Psoas muscle (tissue), 8 donors: ENCODE data around the gene DSCAM. TPM values are rescaled to one million over a fixed set of nuclear protein-coding genes. Genes with fewer than 3 reads are reported as not detected.

ENCODE experiments used
- ATAC-seq, 4 donors: fragments of 200-7000 bp; cut with Tn5 transposase; one replicate each; pipeline ENCODE4 v1.9.1; 2020; ENCODE audit warnings: moderate library complexity in 3 of 4, mild to moderate bottlenecking in 2 of 4
- DNase-seq, 2 donors: peaks; one replicate each; pipeline ENCODE4 v3.0.0-alpha.2; 2020
- H3K27ac ChIP-seq: fragments of 200-600 bp; one replicate; pipeline ENCODE4 v1.8.0; 2022
- H3K27me3 ChIP-seq, 3 donors: fragments of 200-600 bp in 1 of 3; one replicate each; pipeline versions ENCODE4 v1.6.1 to v1.8.0; 2013 to 2022; ENCODE audit warnings: low read length in 2 of 3, mild to moderate bottlenecking in 2 of 3, moderate library complexity in 1 of 3; ENCODE audit not compliant: insufficient read depth in 3 of 3
- H3K36me3 ChIP-seq, 2 donors: fragments of 200-600 bp in 1 of 2; one replicate each; pipeline versions ENCODE4 v1.6.1 to v1.8.0; 2013 to 2022; ENCODE audit warnings: low read depth in 1 of 2, mild to moderate bottlenecking in 1 of 2, moderate library complexity in 1 of 2; ENCODE audit not compliant: insufficient read depth in 1 of 2
- H3K4me1 ChIP-seq: fragments of 200-600 bp; one replicate; pipeline ENCODE4 v1.8.0; 2022
- H3K4me3 ChIP-seq: fragments of 200-600 bp; one replicate; pipeline ENCODE4 v1.8.0; 2022; ENCODE audit warnings: mild to moderate bottlenecking
- H3K9me3 ChIP-seq: fragments of 200-600 bp; one replicate; pipeline ENCODE4 v1.8.0; 2022
- WGBS, 3 donors: extraction: QIAGEN DNeasy Blood & Tissue Kit; methylation state at CpG; one replicate each; pipeline versions ENCODE4 v1.1.6 to v1.1.7; 2013; 5-methylcytosine and 5-hydroxymethylcytosine counted together
- intact Hi-C, 2 donors: fragments of 100-400 bp; cut with DNase I; formaldehyde crosslinking; loops; one replicate each; pipeline versions ENCODE4 v1.11.0 to v1.14.2; 2022
- polyA plus RNA-seq, 3 donors: library from polyadenylated mRNA; stranded (reverse); fragments of 200-250 nt; gene quantifications; one replicate each; pipeline ENCODE4 v1.2.3, GENCODE V29; 2013
- total RNA-seq, 4 donors: library from RNA; stranded (reverse); fragmentation: NEBNext Ultra II Directional in 2 of 4; extraction: Animal tissue kit (Norgen Biotek cat#: 25700) in 2 of 4; gene quantifications; one replicate each; pipeline versions ENCODE4 v1.2.1 to v1.2.4, GENCODE V29; 2021 to 2023
- TF ChIP-seq, protein P1 (sequence below): fragments of 200-600 bp; IDR thresholded peaks from one replicate; pipeline ENCODE4 v1.8.0; 2022; ENCODE audit warnings: antibody characterized with exemption
- donor health status: healthy with polysubstance abuse.
- donor health status: DM: no; HTN: no; CAD: no; lungs with moderate emphysema.
- donor health status: Bipolar disorder and iron deficiency.
- donor health status: healthy.
- donor health status: DM: yes; HTN: yes; CAD: no.
- donor health status: DM: no; HTN: no; CAD: no.
- donor health status: DM: no; HTN: no; CAD: no.
- donor health status: DM: yes; HTN: yes; CAD: no.

DSCAM gene
- total and polyA plus RNA-seq, 7 donors = 0.03 to 0.04 TPM; not detected in 5

GRCh38 chr21:40141621-40142020 is 705.3 kb downstream of the DSCAM start:
- Histone ChIP-seq H3K9me3 (no peaks in the 10 kb centered on the region), H3K4me3 (no peak overlapping the region), H3K36me3 (no peaks in the 10 kb centered on the region), H3K27me3 (no peaks in the 10 kb centered on the region), H3K4me1 (no peaks in the 10 kb centered on the region), H3K27ac (no peak overlapping the region)
- intact Hi-C loops = loop anchor here (5.0 to 10.0 kb wide), 2 partner anchors 243 to 926 kb away; no protein-coding TSS in a partner anchor
- ATAC-seq (no peak), DNase-seq (no peak)
- TF ChIP-seq, protein P1, sequence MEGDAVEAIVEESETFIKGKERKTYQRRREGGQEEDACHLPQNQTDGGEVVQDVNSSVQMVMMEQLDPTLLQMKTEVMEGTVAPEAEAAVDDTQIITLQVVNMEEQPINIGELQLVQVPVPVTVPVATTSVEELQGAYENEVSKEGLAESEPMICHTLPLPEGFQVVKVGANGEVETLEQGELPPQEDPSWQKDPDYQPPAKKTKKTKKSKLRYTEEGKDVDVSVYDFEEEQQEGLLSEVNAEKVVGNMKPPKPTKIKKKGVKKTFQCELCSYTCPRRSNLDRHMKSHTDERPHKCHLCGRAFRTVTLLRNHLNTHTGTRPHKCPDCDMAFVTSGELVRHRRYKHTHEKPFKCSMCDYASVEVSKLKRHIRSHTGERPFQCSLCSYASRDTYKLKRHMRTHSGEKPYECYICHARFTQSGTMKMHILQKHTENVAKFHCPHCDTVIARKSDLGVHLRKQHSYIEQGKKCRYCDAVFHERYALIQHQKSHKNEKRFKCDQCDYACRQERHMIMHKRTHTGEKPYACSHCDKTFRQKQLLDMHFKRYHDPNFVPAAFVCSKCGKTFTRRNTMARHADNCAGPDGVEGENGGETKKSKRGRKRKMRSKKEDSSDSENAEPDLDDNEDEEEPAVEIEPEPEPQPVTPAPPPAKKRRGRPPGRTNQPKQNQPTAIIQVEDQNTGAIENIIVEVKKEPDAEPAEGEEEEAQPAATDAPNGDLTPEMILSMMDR = no peak
- 77 to 87% (median 81%) methylated on average over 8 of the region's 8 CpGs for WGBS, 3 donors

GRCh38 chr21:40140675-40141074 is 706.3 kb downstream of the DSCAM start:
- no peak for ATAC-seq
- Histone ChIP-seq H3K27me3 (no peaks in the 10 kb centered on the region), H3K4me1 (no peaks in the 10 kb centered on the region), H3K9me3 (no peaks in the 10 kb centered on the region), H3K4me3 (no peak overlapping the region), H3K36me3 (no peaks in the 10 kb centered on the region), H3K27ac (no peak overlapping the region)
- TF ChIP-seq, protein P1 = no peak
- intact Hi-C loops = loop anchor here (5.0 to 10.0 kb wide), 2 partner anchors 244 to 927 kb away; no protein-coding TSS in a partner anchor
- 89 to 98% (median 94%) methylated on average over 3 of the region's 3 CpGs for WGBS, 3 donors
- DNase-seq = no peak

GRCh38 chr21:40139636-40140035 is 707.3 kb downstream of the DSCAM start:
- WGBS, 3 donors = 82 to 87% (median 85%) methylated on average over 5 of the region's 5 CpGs
- TF ChIP-seq, protein P1 = no peak
- intact Hi-C loops = loop anchor here (5.0 to 10.0 kb wide), 2 partner anchors 245 to 928 kb away; no protein-coding TSS in a partner anchor

DNA sequence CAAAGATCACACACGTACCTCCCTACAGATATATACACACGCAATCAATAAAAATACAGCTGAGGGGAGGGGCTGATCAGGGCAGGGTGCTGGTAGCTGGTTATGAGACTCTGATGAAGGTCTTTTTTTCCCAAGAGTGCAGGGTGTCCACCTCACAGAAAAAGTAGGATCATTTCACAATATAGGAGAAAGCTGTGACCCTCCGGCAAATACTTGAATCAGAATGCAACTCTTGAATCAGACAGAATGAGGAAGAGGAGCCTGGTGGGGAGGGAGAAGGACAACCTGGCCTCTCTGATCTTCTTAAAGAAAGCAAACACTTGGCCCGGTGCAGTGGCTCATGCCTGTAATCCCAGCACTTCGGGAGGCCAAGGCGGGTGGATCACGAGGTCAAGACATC is 710.4 kb downstream of the DSCAM start:
- 96 to 98% (median 97%) methylated on average over 7 of the region's 7 CpGs for WGBS, 3 donors
- TF ChIP-seq, protein P1 = no peak
- no peak overlapping the region for H3K4me3 ChIP-seq
- no peak overlapping the region for H3K27ac ChIP-seq
- H3K36me3 ChIP-seq = no peaks in the 10 kb centered on the region
- no peaks in the 10 kb centered on the region for H3K4me1 ChIP-seq
- no peaks in the 10 kb centered on the region for H3K27me3 ChIP-seq
- ATAC-seq (no peak), DNase-seq (no peak)
- H3K9me3 ChIP-seq = no peaks in the 10 kb centered on the region
- intact Hi-C loops = no loop called here

More at GRCh38 chr21:40139636-40140035, 707.3 kb downstream of the DSCAM start:
- Histone ChIP-seq H3K9me3 (no peaks in the 10 kb centered on the region), H3K36me3 (no peaks in the 10 kb centered on the region), H3K4me1 (no peaks in the 10 kb centered on the region), H3K27me3 (no peaks in the 10 kb centered on the region), H3K27ac (no peak overlapping the region), H3K4me3 (no peak overlapping the region)
- DNase-seq = no peak
- no peak for ATAC-seq
